HepG2 (cell line): ENCODE data around the gene CD40. TPM values are rescaled to one million over a fixed set of nuclear protein-coding genes. Genes with fewer than 3 reads are reported as not detected.

Experiments
- ATAC-seq: fragments of 200-7000 bp; cut with Tn5 transposase; 3 replicates; pipeline ENCODE4 v1.9.1; 2020; ENCODE audit warnings: mild to moderate bottlenecking, moderate library complexity
- BruUV-seq: library from RNA; stranded (reverse); fragments of 400-500 nt; replicated peaks from 2 replicates; lab custom pipeline; 2021; lab: Mats Ljungman, UMichigan
- CTCF ChIA-PET: fragments of 300-600 bp; formaldehyde crosslinking; extraction: SDS; loops from one replicate; lab custom pipeline; 2021; ENCODE audit warnings: low total read pairs, inconsistent platforms, low intra/inter-chr PET ratio; lab: Yijun Ruan, JAX
- POLR2A ChIA-PET: fragments of 350-600 bp; sonication (Branson Sonifier 250); formaldehyde crosslinking; loops from one replicate; lab custom pipeline; 2020; ENCODE audit warnings: antibody characterized with exemption, inconsistent platforms; lab: Yijun Ruan, JAX
- DNase-seq: peaks from one replicate; pipeline ENCODE4 v3.0.0-alpha.2; 2015; ENCODE audit warnings: low spot score
- FAIRE-seq: peaks from 3 replicates; lab custom pipeline; 2011; peaks lifted over from hg19 to GRCh38; lab: Jason Lieb, UNC
- H2AFZ ChIP-seq: one replicate; pipeline ENCODE4 v1.6.1; 2011; ENCODE audit warnings: low read length, inconsistent platforms
- H3K27ac ChIP-seq: fragments of 300-600 bp; 3 replicates; pipeline ENCODE4 v1.8.0; 2011; ENCODE audit warnings: mixed run types, mild to moderate bottlenecking, mixed read lengths, low read length, inconsistent platforms; ENCODE audit not compliant: insufficient read depth; ENCODE audit errors: extremely low read length
- H3K27me3 ChIP-seq, 2 experiments: fragments of 200-600 bp in 1 of 2; 2 replicates in 1 of 2; 3 replicates in 1 of 2; pipeline versions ENCODE4 v1.6.0 to v1.8.0; 2011; ENCODE audit warnings: low read length in 2 of 2, mild to moderate bottlenecking in 2 of 2, moderate library complexity in 2 of 2, inconsistent platforms in 1 of 2; ENCODE audit not compliant: insufficient read depth in 2 of 2, control insufficient read depth in 1 of 2
- H3K36me3 ChIP-seq, 2 experiments: fragments of 200-600 bp in 1 of 2; replicated peaks in 1 of 2; 2 replicates in 1 of 2; 3 replicates in 1 of 2; pipeline versions ENCODE4 v1.5.1 to v1.8.0; 2011; ENCODE audit warnings: low read length in 2 of 2, inconsistent platforms in 1 of 2; ENCODE audit not compliant: insufficient read depth in 2 of 2, control insufficient read depth in 1 of 2
- H3K4me1 ChIP-seq: 2 replicates; pipeline ENCODE4 v1.5.1; 2012; ENCODE audit warnings: low read length, inconsistent platforms; ENCODE audit not compliant: insufficient read depth
- H3K4me2 ChIP-seq: 2 replicates; pipeline ENCODE4 v1.6.0; 2011; ENCODE audit warnings: low read depth, low read length, inconsistent platforms
- H3K4me3 ChIP-seq, 3 experiments: fragments of 200-600 bp in 1 of 3; sonication (generic), shearing (Covaris generic) in 1 of 3; replicated peaks in 1 of 3; 2 replicates each; pipeline ENCODE4 v1.5.1; 2011 to 2016; ENCODE audit warnings: low read length in 3 of 3, inconsistent platforms in 2 of 3, low read depth in 2 of 3, mild to moderate bottlenecking in 2 of 3, control low read depth in 1 of 3, mixed read lengths in 1 of 3; ENCODE audit not compliant: insufficient read depth in 1 of 3
- H3K79me2 ChIP-seq: one replicate; pipeline ENCODE4 v1.6.1; 2011; ENCODE audit warnings: low read length, inconsistent platforms; ENCODE audit not compliant: insufficient read depth
- H3K9ac ChIP-seq: 2 replicates; pipeline ENCODE4 v1.6.0; 2011; ENCODE audit warnings: mild to moderate bottlenecking, low read depth, low read length, inconsistent platforms; ENCODE audit not compliant: insufficient read depth
- H3K9me3 ChIP-seq: 2 replicates; pipeline ENCODE4 v1.5.1; 2012; ENCODE audit warnings: mild to moderate bottlenecking, low read length
- H4K20me1 ChIP-seq: 2 replicates; pipeline ENCODE4 v1.6.0; 2011; ENCODE audit warnings: inconsistent platforms, mild to moderate bottlenecking, low read length, moderate library complexity; ENCODE audit not compliant: insufficient read depth
- HNRNPLL ChIP-seq: fragments of 200-400 bp; formaldehyde crosslinking; IDR thresholded peaks from 2 replicates; pipeline ENCODE4 v1.6.1; 2017; ENCODE audit warnings: mild to moderate bottlenecking, low read depth, low read length; ENCODE audit not compliant: poor library complexity, severe bottlenecking
- HOXA3 ChIP-seq: sonication (generic); formaldehyde crosslinking; IDR thresholded peaks from 2 replicates; pipeline ENCODE4 v1.5.0; 2020; ENCODE audit warnings: missing genetic modification reagents
- RNF2 ChIP-seq: fragments of 450-650 bp; conservative IDR thresholded peaks from 2 replicates; pipeline ENCODE4 v1.6.1; 2016; ENCODE audit warnings: low read depth
- SP1 ChIP-seq, 2 experiments: fragments of 450-650 bp in 1 of 2; sonication (generic) in 1 of 2; formaldehyde crosslinking in 1 of 2; IDR thresholded peaks; 2 replicates each; pipeline versions ENCODE4 v1.4.0 to v1.6.1; 2016 to 2020; ENCODE audit warnings: missing genetic modification reagents in 1 of 2
- YY1 ChIP-seq: IDR thresholded peaks from 2 replicates; pipeline ENCODE4 v1.6.1; 2011; ENCODE audit warnings: low read length, low read depth, moderate library complexity, mild to moderate bottlenecking; ENCODE audit not compliant: insufficient read depth, insufficient replicate concordance
- ZNF326 ChIP-seq: sonication (generic); formaldehyde crosslinking; IDR thresholded peaks from 2 replicates; pipeline ENCODE4 v1.4.0; 2020; ENCODE audit warnings: missing genetic modification reagents, borderline replicate concordance
- WGBS: methylation state at CpG from one replicate; pipeline ENCODE4 v1.1.6; 2017; ENCODE audit warnings: low lambda C conversion rate; 5-methylcytosine and 5-hydroxymethylcytosine counted together
- in situ Hi-C: cut with HindIII; loops from 2 replicates; pipeline ENCODE4 v1.10.0; 2017; ENCODE audit warnings: low pct_unique_long_range_greater_than_20kb; ENCODE audit not compliant: extremely low pct_ligation_motif_present
- intact Hi-C: fragments of 100-400 bp; cut with micrococcal nuclease; formaldehyde crosslinking; loops from one replicate; pipeline ENCODE4 v1.10.0; 2022; ENCODE audit not compliant: unreplicated experiment
- polyA plus RNA-seq, 8 experiments: library from polyadenylated mRNA; depleted of rRNA in 3 of 8; stranded (reverse) in 7 of 8; unstranded in 1 of 8; fragments of >200 nt; fragmentation: Illumina TruSeq in 4 of 8; extraction: Trizol in 4 of 8; gene quantifications; 2 replicates each; pipeline versions ENCODE4 v1.2.1 to v1.2.3, GENCODE V29; 2011 to 2016; ENCODE audit warnings: low read depth in 4 of 8, missing spikeins in 1 of 8, mixed read lengths in 1 of 8; ENCODE audit not compliant: insufficient read depth in 1 of 8
- total RNA-seq, 5 experiments: library from RNA; depleted of rRNA; stranded (reverse); fragments of >200 nt; fragmentation: Illumina TruSeq; extraction: Trizol; gene quantifications; 2 replicates each; pipeline ENCODE4 v1.2.3, GENCODE V29; 2016; ENCODE audit warnings: low read depth in 1 of 5
- TF ChIP-seq, protein P1 (sequence below): sonication (generic); formaldehyde crosslinking; IDR thresholded peaks from 2 replicates; pipeline ENCODE4 v1.5.0; 2020; ENCODE audit warnings: missing genetic modification reagents
- TF ChIP-seq, protein P2 (sequence below): sonication (generic); formaldehyde crosslinking; IDR thresholded peaks from 2 replicates; pipeline ENCODE4 v1.4.0; 2020; ENCODE audit warnings: missing genetic modification reagents
- TF ChIP-seq, protein P3 (sequence below): sonication (generic); formaldehyde crosslinking; IDR thresholded peaks from 2 replicates; pipeline ENCODE4 v1.4.0; 2020; ENCODE audit warnings: mild to moderate bottlenecking, missing genetic modification reagents
- TF ChIP-seq, protein P4 (sequence below): sonication (generic); formaldehyde crosslinking; IDR thresholded peaks from 2 replicates; pipeline ENCODE4 v1.4.0; 2020; ENCODE audit warnings: missing genetic modification reagents, low read depth, mild to moderate bottlenecking, borderline replicate concordance
- TF ChIP-seq, protein P5 (sequence below): IDR thresholded peaks from 2 replicates; pipeline ENCODE4 v1.6.1; 2016; ENCODE audit warnings: missing compliant biosample characterization, missing genetic modification reagents, borderline replicate concordance

The CD40 gene
- total and polyA plus RNA-seq, 2 of the 13 experiments (the other 11 are each of a cell fraction or from before 2014, with no cell fraction given) = 4.6 to 13.4 TPM

DNA sequence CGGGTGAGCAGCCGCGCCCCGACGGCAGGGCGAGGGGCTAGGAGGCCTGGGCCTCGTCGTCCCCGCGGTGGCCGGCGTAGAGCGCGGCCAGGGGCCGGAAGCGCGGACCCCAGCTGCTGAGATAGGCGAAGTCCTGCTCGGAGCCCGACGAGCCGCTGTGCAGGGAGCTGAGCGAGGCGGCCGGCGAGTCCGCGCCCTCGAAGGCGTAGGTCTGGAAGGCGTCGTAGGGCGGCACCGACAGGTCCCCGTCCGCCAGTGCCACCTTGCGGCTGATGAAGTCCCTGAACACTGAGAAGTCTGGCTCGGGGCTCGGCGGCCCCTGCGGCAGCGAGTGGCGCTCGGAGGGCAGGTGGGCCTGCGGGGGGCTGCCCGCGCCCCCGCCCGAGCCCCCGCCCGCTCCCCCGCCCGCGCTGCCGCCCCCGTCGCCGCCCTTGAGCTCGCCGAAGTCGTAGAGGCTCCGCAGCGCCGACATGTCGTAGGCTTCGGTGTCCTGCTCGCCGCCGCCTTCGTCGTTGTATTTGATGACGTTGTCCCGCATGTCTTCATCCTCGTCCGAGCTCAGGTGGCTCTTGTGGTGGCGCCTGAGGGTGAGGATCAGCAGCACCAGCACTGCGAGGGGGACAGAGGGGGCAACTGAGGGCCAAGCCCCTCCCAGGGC lies 56.5 kb downstream of the CD40 start:
- H3K79me2 ChIP-seq = no peaks in the 10 kb centered on the region
- WGBS = 47% methylated on average over 31 of the region's 77 CpGs
- H3K27ac ChIP-seq = no peak overlapping the region
- no peaks in the 10 kb centered on the region for H3K9me3 ChIP-seq
- no TSS peak for BruUV-seq
- H3K4me1 ChIP-seq = no peaks in the 10 kb centered on the region
- ATAC-seq = peak; percentile 90
- ChIA-PET POLR2A (no interaction called here), CTCF (interaction anchor here (0.6 to 2.6 kb wide), 4 partner anchors 42 to 160 kb away, joined by 3 to 19 read pairs (median 8); no protein-coding TSS in a partner anchor)
- no peak overlapping the region for H2AFZ ChIP-seq
- H3K27me3 ChIP-seq = peaks cover 12 to 82% of the 10 kb centered on the region in 2 experiments; a peak in 4 of 5 replicates
- H3K9ac ChIP-seq = no peak overlapping the region
- FAIRE-seq = peak; percentile 53
- intact Hi-C loops (loop anchor here (1.0 kb wide), 1 partner anchor 42 kb away; no protein-coding TSS in a partner anchor), in situ Hi-C loops (loop anchor here (10.0 kb wide), 1 partner anchor 150 kb away; the partner anchor contains the start of gene SLC12A5)
- H3K36me3 ChIP-seq = no peaks in the 10 kb centered on the region
- no peak overlapping the region; a peak in 1 of 6 replicates for H3K4me3 ChIP-seq
- DNase-seq = peak; percentile 57
- no peaks in the 10 kb centered on the region; the same call in 1 of the 2 replicates for H4K20me1 ChIP-seq
- 0 out of 2 replicates have a peak overlapping the region, but pooled peaks have one; percentile 29 for H3K4me2 ChIP-seq
- TF ChIP-seq SP1 (IDR thresholded peaks at IDR 0.05) (no peak), SP1 (CRISPR knock-in tag; IDR thresholded peaks at IDR 0.05) (0 out of 2 replicates have a peak, but pooled peaks have one; percentile 28), HNRNPLL (peak; percentile 26), RNF2 (0 out of 2 replicates have a peak, but pooled peaks have one; percentile 39), ZNF326 (CRISPR knock-in tag) (no peak), HOXA3 (CRISPR knock-in tag) (peak; percentile 34; the same call in 1 of the 2 replicates), YY1 (peak; percentile 51)
- TF ChIP-seq, protein P1, sequence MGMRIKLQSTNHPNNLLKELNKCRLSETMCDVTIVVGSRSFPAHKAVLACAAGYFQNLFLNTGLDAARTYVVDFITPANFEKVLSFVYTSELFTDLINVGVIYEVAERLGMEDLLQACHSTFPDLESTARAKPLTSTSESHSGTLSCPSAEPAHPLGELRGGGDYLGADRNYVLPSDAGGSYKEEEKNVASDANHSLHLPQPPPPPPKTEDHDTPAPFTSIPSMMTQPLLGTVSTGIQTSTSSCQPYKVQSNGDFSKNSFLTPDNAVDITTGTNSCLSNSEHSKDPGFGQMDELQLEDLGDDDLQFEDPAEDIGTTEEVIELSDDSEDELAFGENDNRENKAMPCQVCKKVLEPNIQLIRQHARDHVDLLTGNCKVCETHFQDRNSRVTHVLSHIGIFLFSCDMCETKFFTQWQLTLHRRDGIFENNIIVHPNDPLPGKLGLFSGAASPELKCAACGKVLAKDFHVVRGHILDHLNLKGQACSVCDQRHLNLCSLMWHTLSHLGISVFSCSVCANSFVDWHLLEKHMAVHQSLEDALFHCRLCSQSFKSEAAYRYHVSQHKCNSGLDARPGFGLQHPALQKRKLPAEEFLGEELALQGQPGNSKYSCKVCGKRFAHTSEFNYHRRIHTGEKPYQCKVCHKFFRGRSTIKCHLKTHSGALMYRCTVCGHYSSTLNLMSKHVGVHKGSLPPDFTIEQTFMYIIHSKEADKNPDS (CRISPR knock-in tag) = 0 out of 2 replicates have a peak, but pooled peaks have one; percentile 34
- TF ChIP-seq, protein P2, sequence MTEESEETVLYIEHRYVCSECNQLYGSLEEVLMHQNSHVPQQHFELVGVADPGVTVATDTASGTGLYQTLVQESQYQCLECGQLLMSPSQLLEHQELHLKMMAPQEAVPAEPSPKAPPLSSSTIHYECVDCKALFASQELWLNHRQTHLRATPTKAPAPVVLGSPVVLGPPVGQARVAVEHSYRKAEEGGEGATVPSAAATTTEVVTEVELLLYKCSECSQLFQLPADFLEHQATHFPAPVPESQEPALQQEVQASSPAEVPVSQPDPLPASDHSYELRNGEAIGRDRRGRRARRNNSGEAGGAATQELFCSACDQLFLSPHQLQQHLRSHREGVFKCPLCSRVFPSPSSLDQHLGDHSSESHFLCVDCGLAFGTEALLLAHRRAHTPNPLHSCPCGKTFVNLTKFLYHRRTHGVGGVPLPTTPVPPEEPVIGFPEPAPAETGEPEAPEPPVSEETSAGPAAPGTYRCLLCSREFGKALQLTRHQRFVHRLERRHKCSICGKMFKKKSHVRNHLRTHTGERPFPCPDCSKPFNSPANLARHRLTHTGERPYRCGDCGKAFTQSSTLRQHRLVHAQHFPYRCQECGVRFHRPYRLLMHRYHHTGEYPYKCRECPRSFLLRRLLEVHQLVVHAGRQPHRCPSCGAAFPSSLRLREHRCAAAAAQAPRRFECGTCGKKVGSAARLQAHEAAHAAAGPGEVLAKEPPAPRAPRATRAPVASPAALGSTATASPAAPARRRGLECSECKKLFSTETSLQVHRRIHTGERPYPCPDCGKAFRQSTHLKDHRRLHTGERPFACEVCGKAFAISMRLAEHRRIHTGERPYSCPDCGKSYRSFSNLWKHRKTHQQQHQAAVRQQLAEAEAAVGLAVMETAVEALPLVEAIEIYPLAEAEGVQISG (CRISPR knock-in tag) = peak; percentile 47
- TF ChIP-seq, protein P3, sequence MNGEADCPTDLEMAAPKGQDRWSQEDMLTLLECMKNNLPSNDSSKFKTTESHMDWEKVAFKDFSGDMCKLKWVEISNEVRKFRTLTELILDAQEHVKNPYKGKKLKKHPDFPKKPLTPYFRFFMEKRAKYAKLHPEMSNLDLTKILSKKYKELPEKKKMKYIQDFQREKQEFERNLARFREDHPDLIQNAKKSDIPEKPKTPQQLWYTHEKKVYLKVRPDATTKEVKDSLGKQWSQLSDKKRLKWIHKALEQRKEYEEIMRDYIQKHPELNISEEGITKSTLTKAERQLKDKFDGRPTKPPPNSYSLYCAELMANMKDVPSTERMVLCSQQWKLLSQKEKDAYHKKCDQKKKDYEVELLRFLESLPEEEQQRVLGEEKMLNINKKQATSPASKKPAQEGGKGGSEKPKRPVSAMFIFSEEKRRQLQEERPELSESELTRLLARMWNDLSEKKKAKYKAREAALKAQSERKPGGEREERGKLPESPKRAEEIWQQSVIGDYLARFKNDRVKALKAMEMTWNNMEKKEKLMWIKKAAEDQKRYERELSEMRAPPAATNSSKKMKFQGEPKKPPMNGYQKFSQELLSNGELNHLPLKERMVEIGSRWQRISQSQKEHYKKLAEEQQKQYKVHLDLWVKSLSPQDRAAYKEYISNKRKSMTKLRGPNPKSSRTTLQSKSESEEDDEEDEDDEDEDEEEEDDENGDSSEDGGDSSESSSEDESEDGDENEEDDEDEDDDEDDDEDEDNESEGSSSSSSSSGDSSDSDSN = peak; percentile 39; the same call in 1 of the 2 replicates
- TF ChIP-seq, protein P4, sequence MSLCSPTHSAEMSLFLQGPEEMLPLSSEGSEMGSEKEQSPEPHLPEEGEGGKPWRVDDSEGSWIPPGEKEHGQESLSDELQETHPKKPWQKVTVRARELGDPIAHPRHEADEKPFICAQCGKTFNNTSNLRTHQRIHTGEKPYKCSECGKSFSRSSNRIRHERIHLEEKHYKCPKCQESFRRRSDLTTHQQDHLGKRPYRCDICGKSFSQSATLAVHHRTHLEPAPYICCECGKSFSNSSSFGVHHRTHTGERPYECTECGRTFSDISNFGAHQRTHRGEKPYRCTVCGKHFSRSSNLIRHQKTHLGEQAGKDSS (CRISPR knock-in tag) = peak; percentile 51; the same call in 1 of the 2 replicates
- TF ChIP-seq, protein P5, sequence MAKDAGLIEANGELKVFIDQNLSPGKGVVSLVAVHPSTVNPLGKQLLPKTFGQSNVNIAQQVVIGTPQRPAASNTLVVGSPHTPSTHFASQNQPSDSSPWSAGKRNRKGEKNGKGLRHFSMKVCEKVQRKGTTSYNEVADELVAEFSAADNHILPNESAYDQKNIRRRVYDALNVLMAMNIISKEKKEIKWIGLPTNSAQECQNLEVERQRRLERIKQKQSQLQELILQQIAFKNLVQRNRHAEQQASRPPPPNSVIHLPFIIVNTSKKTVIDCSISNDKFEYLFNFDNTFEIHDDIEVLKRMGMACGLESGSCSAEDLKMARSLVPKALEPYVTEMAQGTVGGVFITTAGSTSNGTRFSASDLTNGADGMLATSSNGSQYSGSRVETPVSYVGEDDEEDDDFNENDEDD (CRISPR knock-in tag) = peak; percentile 38; the same call in 1 of the 2 replicates
